Measurements from ENCODE around the gene OR5P2. TPM values are rescaled to one million over a fixed set of nuclear protein-coding genes. Genes with fewer than 3 reads are reported as not detected.

The OR5P2 gene, protein sequence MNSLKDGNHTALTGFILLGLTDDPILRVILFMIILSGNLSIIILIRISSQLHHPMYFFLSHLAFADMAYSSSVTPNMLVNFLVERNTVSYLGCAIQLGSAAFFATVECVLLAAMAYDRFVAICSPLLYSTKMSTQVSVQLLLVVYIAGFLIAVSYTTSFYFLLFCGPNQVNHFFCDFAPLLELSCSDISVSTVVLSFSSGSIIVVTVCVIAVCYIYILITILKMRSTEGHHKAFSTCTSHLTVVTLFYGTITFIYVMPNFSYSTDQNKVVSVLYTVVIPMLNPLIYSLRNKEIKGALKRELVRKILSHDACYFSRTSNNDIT
- not detected in 5 replicates for total RNA-seq (2022; extraction: Qiagen RNA extraction)

GRCh38 chr11:7796842-7797241, at the start of gene OR5P2:
TSS of gene OR5P2 (minus strand) at chr11:7796942. CDS start at chr11:7796942, 0 bp downstream.

DNA sequence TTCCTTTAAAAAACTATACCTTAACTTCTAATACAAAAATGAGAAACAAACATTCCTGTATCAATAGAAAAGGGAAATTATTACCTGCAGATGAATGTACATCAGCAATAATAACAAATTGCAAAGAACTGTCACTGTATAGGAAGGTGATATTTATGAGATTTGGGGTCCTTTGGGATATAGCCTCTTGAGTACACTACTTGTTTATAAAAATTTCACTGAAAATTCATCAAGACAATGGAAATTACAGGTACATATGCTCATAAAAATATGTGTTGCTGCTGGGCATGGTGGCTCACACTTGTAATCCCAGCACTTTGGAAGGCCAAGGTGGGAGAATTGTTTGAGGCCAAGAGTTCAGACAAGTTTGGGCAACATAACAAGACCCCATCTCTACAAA, 34.0 kb upstream of the OR5P2 start, which contains the start of gene OR5P3:
OR5P3 (minus strand) TSS at position 101 of the 400 bp plus-strand sequence.

Other genes with a start within 250 kb of the OR5P2 start
- 4.0 to 6.1 TPM (median 4.4 TPM) in 5 replicates for gene CYB5R2, start 123.4 kb downstream of the OR5P2 start, total RNA-seq (2022; extraction: Qiagen RNA extraction)
- gene OVCH2, start 90.5 kb downstream of the OR5P2 start, total RNA-seq (2022; extraction: Qiagen RNA extraction): not detected in 5 replicates
- not detected in 5 replicates for gene OR5P3, start 33.9 kb upstream of the OR5P2 start, total RNA-seq (2022; extraction: Qiagen RNA extraction)
- not detected in 5 replicates for gene OR10A6, start 134.3 kb upstream of the OR5P2 start, total RNA-seq (2022; extraction: Qiagen RNA extraction)
- gene OR10A3, start 144.8 kb upstream of the OR5P2 start, total RNA-seq (2022; extraction: Qiagen RNA extraction): not detected in 5 replicates
- gene NLRP10, start 168.5 kb upstream of the OR5P2 start, total RNA-seq (2022; extraction: Qiagen RNA extraction): not detected in 5 replicates
- 324 to 379 TPM (median 347 TPM) in 5 replicates for gene EIF3F, start 190.4 kb upstream of the OR5P2 start, total RNA-seq (2022; extraction: Qiagen RNA extraction)

Data from A549 treated with AZD2906 at 1 μM for 4 hours (cell line).